GM19372 (cell line): ENCODE results near the gene CEP85.
"Not testable (repeated sequence)": the region's sequence is repeated elsewhere in the genome, so short reads cannot be mapped to it uniquely, and the experiment has no call there.

ENCODE experiments used
- ATAC-seq: cut with Tn5 transposase; IDR thresholded peaks from one replicate; pipeline ENCODE4 v1.9.1; 2021; ENCODE audit warnings: mild to moderate bottlenecking, low read depth, moderate library complexity; ENCODE audit not compliant: unreplicated experiment

Gene CEP85

DNA sequence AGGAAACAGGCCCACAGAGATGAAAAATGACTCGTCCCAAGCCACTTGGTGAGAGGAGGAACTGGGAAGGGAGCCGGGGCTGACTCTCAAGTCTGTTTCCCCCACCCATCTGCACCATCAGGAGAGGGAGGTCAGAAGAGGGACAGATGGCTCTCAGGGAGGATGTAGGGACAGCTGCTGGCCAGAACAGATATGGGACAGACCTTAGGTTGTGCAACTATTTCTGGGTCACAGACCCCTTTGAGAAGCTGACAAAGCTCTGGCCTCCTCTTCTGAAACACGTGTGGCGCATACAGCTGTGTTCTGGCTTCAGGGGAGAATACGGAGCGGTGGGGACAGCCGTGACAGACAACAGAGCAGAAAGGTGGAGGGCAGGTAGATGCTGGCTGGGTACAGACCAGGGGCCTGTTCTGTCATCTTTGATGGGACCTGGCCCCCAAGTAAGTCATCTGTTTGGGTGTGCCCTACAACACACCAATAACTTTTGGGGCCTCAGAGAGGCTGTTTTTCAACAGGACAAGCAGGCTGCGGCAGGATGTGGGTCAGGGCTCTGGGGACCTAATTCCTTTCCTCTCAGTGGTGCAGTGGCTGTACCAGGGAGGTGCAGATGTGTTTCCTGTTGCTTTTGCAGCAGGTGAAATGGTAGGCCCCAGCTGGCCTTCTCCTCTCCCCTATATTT lies 53.2 kb downstream of the CEP85 start:
- no peak for ATAC-seq

- no peak for ATAC-seq
Observed at GRCh38 chr1:26287811-26288210, 53.8 kb downstream of the CEP85 start.

GRCh38 chr1:26288311-26288941 lies 54.4 kb downstream of the CEP85 start:
- ATAC-seq = no peak

DNA sequence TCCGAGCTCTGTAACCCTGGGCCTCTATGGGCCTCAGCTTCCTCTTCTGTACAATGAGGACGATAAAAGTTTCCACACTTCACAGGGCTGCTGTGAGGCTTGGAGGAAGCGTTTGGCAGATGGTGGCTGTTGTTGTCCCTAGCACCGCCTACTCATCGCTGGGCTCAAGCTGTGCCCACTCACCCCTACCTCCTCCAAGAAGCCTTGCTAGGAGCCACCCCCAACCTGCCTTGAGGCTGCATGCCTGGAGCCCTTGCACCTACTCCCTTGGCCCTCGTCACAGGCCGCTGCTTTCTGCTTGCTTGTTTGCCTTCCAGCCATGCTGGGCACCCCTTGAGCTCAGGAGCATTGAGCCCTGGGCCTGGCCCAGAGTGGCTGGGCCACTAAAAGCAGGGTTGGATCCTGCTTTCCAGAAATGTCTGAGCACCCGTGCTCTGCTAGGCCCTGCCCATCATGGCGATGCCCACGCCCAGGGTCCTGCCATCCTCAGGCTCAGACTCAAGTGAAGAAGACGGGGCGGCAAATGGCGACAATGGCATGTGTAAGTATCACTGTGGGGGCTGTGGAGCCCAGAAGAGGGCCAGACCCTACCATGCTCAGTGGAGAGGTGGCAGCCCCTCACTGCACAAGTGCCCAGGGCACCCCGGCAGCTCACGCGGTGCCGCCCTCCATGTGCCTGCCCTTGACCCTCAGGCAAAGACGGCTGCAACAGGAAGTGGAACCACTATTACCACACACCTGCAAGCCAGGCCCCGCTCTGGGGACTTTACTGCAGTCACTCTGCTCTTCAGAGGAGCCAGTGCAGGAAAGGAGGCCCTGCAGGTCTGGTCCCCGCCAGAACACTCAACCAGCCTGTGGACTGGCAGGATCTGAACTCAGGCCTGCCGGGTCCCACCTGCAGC lies 55.4 kb downstream of the CEP85 start:
- ATAC-seq = no peak

GRCh38 chr1:26290122-26290881 lies 56.3 kb downstream of the CEP85 start:
- ATAC-seq = no peak

DNA sequence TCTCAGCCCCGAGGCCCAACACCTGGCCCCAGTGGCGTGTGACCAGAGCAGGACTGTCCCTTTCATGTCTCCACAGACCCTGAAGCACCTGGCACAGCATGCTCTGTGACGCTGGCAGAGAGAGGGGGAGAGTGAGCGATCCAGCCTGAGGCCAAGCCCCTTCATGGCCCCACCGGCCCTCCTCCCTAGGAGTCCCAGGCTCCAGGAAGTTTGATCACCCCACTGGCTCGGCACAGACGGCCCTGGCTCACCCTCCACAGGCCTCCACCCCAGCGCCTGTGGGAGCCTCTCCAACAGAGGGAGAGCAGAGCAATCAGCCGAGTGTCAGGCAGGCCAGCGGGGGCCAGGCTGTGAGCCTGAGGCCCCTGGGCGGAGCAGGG lies 56.9 kb downstream of the CEP85 start:
- no peak for ATAC-seq

DNA sequence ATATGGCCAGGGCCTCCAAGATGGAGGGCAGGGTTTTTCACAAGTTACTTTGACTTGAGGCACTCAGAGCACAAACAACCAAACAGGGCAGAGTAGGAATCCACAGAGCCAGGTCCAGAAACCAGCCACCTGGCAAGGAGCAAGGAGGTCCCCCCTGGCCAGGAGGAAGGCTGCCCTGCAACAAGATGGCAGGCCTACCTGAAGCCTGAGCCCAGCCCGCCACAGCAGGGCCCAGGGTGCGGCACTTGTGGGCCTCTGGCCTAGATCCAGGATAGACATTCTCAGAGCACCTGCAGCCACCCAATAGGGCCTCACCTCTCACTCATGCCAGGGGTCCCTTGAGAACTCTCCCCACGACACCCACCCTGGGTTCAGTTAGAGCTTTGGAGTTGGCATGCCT lies 57.4 kb downstream of the CEP85 start:
- no peak for ATAC-seq

DNA sequence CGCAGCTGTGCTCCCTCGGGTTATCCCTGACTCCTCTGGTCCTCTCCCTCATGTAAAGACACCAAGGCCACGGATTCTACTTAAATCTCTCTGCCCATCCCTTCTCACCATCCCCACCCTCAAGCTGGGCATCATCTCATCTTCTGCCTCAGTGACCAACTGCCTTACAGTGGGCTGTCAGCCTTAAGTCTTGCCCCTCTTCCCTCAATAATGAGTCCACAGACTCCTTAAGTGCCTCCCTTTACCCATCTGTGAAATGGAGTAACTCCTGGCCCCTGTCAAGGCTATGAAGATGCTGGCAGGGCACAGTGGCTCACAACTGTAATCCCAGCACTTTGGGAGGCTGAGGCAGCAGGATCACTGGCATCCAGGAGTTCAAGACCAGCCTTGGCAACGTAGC lies 57.9 kb downstream of the CEP85 start:
- ATAC-seq = no peak

GRCh38 chr1:26292735-26293134 lies 58.7 kb downstream of the CEP85 start:
- not testable (repeated sequence) for ATAC-seq

GRCh38 chr1:26293911-26294463 lies 60.0 kb downstream of the CEP85 start:
- no peak for ATAC-seq

- ATAC-seq = no peak
Observed at GRCh38 chr1:26295194-26296138, 61.5 kb downstream of the CEP85 start.

DNA sequence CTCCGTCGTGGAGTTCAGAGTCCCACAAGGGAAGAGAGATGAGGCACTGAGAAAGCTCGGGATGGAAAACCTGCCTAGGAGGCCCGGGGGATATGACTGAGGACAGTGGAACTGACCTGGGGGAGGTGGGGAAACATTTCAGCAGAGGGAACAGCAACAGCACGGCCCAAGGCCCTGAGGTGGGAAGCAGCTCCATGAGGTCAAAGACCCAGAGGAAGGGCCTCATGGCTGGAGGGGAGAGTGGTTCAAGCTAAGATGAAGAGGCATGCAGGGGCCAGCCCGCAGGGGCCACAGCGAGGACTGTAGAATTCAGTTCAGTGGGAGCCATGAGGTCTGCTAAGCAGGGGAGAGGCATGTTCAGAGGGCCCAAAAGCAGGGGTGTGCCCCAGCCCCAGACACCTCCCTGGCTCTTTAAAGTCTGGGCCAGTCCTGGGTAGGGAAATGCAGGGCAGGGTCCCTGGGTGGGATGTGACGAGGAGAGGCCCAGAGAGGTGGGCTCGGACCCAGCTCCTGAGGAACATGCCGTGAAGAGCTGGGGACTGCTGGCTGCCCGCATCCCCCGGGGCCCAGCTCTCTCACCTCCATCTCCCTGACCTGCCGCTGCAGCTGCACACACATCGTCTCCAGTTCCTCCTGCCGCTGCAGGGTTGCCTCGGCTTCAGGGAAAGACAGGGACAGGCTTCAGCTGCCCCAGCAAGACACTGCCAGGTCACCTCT lies 62.5 kb downstream of the CEP85 start:
- ATAC-seq = no peak

GRCh38 chr1:26297057-26297790 lies 63.2 kb downstream of the CEP85 start:
- no peak for ATAC-seq

DNA sequence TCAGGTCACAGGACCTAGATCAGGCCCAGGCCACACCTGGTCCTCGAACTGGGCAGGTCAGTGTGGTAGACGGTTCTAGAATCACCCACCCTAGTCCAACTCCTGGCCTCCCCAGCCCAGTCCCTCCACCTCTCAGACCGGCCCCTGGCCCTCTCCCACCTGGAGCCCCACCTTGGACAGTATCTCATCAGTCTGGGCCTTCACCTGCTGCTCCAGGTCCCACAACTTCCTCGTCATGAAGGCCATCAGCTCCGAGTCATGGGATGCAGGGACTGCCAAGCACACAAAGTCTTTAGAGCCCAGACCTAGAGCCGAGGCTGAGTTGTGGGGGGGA lies 63.8 kb downstream of the CEP85 start:
- no peak for ATAC-seq

- no peak for ATAC-seq
Observed at GRCh38 chr1:26300578-26301275, 66.7 kb downstream of the CEP85 start.

GRCh38 chr1:26302733-26303405 lies 68.9 kb downstream of the CEP85 start:
- ATAC-seq = no peak

DNA sequence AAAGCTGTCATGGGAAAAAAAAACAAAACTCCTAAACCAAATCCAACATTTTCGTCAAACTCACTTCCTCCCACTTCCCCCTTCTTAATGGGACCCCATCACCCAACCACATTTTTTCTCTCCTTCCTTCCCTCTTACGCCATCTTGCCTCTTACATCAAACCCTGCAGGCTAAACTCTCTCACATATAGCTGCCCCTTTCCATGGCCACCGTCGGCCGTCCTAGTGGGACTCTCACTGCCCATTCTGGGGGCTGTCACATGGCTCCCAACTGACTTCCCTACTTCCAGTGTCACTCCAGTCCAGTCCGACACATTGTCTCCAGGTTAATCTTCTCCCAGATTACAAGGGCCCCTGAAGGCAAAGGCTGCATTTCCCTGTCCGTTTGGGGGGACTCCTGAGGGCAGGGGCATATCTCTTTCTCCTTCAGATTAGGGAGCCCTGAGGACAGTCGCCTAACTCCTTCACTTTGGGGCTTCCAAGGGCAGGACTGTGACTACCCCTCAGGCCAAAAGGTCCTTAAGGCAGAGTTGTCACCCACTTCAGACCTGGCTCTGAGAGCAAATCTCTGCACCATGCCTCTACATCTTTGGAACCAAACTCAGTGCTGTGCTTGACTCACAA lies 71.8 kb downstream of the CEP85 start:
- no peak for ATAC-seq
